ENCODE results near the gene TRAPPC14.
"Not testable (repeated sequence)": the region's sequence is repeated elsewhere in the genome, so short reads cannot be mapped to it uniquely, and the experiment has no call there.

Gene TRAPPC14

GRCh38 chr7:100158229-100159098 lies at the start of gene TRAPPC14:
Gene TRAPPC14 (minus strand): TSS chr7:100158723. CDS start chr7:100158499, 224 bp downstream.
- DNase-seq (ENCODE audit: low spot score) (peak; percentile 99), FAIRE-seq (no peak)

GRCh38 chr7:100204454-100204853 lies 45.9 kb upstream of the TRAPPC14 start:
- FAIRE-seq, result no peak
- DNase-seq (ENCODE audit: low spot score), result no peak

GRCh38 chr7:100200693-100201092 lies 42.2 kb upstream of the TRAPPC14 start:
- no peak for FAIRE-seq
- no peak for DNase-seq (ENCODE audit: low spot score)

GRCh38 chr7:100198266-100198665 lies 39.7 kb upstream of the TRAPPC14 start:
- no peak for FAIRE-seq
- no peak for DNase-seq (ENCODE audit: low spot score)

GRCh38 chr7:100195901-100196322 lies 37.4 kb upstream of the TRAPPC14 start:
- not testable (repeated sequence) for DNase-seq (ENCODE audit: low spot score); FAIRE-seq

- FAIRE-seq (no peak), DNase-seq (ENCODE audit: low spot score) (no peak)
Observed at GRCh38 chr7:100195222-100195621, 36.7 kb upstream of the TRAPPC14 start.

GRCh38 chr7:100192969-100193368 lies 34.4 kb upstream of the TRAPPC14 start:
- FAIRE-seq (no peak), DNase-seq (ENCODE audit: low spot score) (no peak)

- not testable (repeated sequence) for FAIRE-seq; DNase-seq (ENCODE audit: low spot score)
Observed at GRCh38 chr7:100192281-100192862, 33.8 kb upstream of the TRAPPC14 start.

GRCh38 chr7:100191775-100192174 lies 33.3 kb upstream of the TRAPPC14 start:
- no peak for FAIRE-seq

GRCh38 chr7:100190048-100190711 lies 31.7 kb upstream of the TRAPPC14 start:
- peak; percentile 56 for DNase-seq (ENCODE audit: low spot score)

More at GRCh38 chr7:100191775-100192174, 33.3 kb upstream of the TRAPPC14 start:
- no peak for DNase-seq (ENCODE audit: low spot score)

GRCh38 chr7:100189061-100189460 lies 30.5 kb upstream of the TRAPPC14 start:
- DNase-seq (ENCODE audit: low spot score), result no peak
- FAIRE-seq, result no peak

More at GRCh38 chr7:100190048-100190711, 31.7 kb upstream of the TRAPPC14 start:
- FAIRE-seq, result no peak

- DNase-seq (ENCODE audit: low spot score) (no peak), FAIRE-seq (no peak)
Observed at GRCh38 chr7:100185726-100186125, 27.2 kb upstream of the TRAPPC14 start.

- not testable (repeated sequence) for DNase-seq (ENCODE audit: low spot score); FAIRE-seq
Observed at GRCh38 chr7:100183090-100183489, 24.6 kb upstream of the TRAPPC14 start.

GRCh38 chr7:100182616-100183015 lies 24.1 kb upstream of the TRAPPC14 start:
- not testable (repeated sequence) for FAIRE-seq; DNase-seq (ENCODE audit: low spot score)

GRCh38 chr7:100180084-100180483 lies 21.6 kb upstream of the TRAPPC14 start:
- not testable (repeated sequence) for FAIRE-seq; DNase-seq (ENCODE audit: low spot score)

GRCh38 chr7:100177045-100178001 lies 18.8 kb upstream of the TRAPPC14 start, which contains the start of the genes GPC2 and STAG3:
Gene GPC2 (minus strand): TSS chr7:100177381. CDS start chr7:100177199, 182 bp downstream.
Gene STAG3 (plus strand): TSS chr7:100177918. CDS start chr7:100180557, 2,639 bp downstream.
- FAIRE-seq (peak; percentile 91), DNase-seq (ENCODE audit: low spot score) (peak; percentile 99)

GRCh38 chr7:100176096-100177044 lies 17.8 kb upstream of the TRAPPC14 start:
- FAIRE-seq, result no peak

GRCh38 chr7:100175296-100175935 lies 16.9 kb upstream of the TRAPPC14 start:
- no peak for FAIRE-seq
- no peak for DNase-seq (ENCODE audit: low spot score)

More at GRCh38 chr7:100176096-100177044, 17.8 kb upstream of the TRAPPC14 start:
- DNase-seq (ENCODE audit: low spot score), result no peak

- DNase-seq (ENCODE audit: low spot score), result no peak
- FAIRE-seq, result no peak
Observed at GRCh38 chr7:100174582-100174981, 16.1 kb upstream of the TRAPPC14 start.
